Measurements from ENCODE around the gene CHCHD4. TPM values are rescaled to one million over a fixed set of nuclear protein-coding genes. Genes with fewer than 3 reads are reported as not detected.

The CHCHD4 gene
- total RNA-seq, 1 donor from 2014 or later: 11.1 TPM

DNA sequence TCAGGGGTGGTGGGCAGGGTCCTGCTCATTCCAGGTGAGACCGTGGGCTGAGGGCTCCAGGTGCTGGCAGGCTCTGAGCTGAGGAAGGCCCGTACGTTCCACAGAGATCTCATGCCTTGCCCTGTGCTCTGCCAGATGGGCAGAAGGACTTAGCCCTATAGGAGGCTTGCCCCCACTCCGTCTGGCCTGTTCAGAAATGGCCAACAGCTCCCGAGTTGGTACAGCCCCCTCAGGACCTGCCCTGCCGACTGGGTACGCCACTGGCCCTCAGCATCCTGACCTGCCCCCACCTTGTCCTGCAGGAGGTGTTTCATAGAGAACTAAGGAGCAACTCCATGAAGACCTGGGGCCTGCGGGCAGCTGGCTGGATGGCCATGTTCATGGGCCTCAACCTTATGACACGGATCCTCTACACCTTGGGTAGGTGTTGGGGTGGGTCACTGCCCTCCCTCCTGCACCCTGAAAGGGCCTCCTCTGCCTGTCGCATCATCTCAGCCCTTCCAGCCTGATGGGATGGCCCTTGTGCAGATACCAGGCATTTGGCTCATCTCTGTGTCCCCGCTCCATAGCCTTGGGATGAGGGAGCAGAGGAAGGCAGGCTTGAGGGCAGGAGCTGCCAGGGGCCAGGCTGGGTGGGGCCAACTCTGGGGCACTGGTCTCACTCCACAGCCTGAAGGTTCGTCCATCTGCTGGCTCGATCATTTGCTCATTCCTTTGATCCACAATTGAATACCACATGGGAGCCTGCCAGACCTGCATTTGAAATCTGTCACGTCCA lies 14.4 kb upstream of the CHCHD4 start:
- intact Hi-C loops (cut with DNase I): no loop called here
- ATAC-seq: no peak
- DNase-seq (ENCODE audit: low spot score): no peak

GRCh38 chr3:14138109-14138877 lies 13.6 kb upstream of the CHCHD4 start:
- peak; percentile 53 for DNase-seq (ENCODE audit: low spot score)
- no peak for ATAC-seq
- intact Hi-C loops (cut with DNase I): no loop called here

- intact Hi-C loops (cut with DNase I): no loop called here
- DNase-seq (ENCODE audit: low spot score): peak; percentile 45
- ATAC-seq: no peak
These were observed 12.8 kb upstream of the CHCHD4 start for GRCh38 chr3:14137445-14137844.

GRCh38 chr3:14137004-14137403 lies 12.3 kb upstream of the CHCHD4 start:
- ATAC-seq (peak; percentile 16), DNase-seq (ENCODE audit: low spot score) (peak; percentile 47)
- intact Hi-C loops (cut with DNase I): no loop called here

- intact Hi-C loops (cut with DNase I): no loop called here
These were observed 10.9 kb upstream of the CHCHD4 start for GRCh38 chr3:14135581-14135980.

GRCh38 chr3:14134291-14134690 lies 9.6 kb upstream of the CHCHD4 start:
- ATAC-seq (no peak), DNase-seq (ENCODE audit: low spot score) (no peak)
- intact Hi-C loops (cut with DNase I): no loop called here

More at GRCh38 chr3:14135581-14135980, 10.9 kb upstream of the CHCHD4 start:
- DNase-seq (ENCODE audit: low spot score): no peak
- ATAC-seq: no peak

DNA sequence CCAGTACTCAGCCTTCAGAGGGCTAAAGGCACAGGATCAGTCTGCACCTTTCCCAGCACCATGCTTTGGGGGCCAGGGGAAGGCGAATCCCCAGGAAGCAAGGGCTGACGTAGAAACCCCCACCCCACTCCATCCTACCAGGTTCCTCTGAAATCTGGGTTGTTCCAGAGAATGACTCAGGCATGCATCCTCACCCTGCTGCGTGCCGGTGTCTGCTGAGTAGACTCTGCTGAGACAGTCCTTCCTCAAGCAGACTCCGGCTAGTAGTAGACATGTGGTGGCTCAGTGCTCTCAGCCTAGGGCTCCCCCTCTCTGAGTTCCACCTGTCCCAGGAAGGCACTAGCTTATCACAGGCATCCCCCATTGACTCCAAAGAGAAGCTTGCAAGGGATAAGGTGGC lies 9.2 kb upstream of the CHCHD4 start:
- intact Hi-C loops (cut with DNase I): no loop called here
- DNase-seq (ENCODE audit: low spot score) (no peak), ATAC-seq (no peak)

DNA sequence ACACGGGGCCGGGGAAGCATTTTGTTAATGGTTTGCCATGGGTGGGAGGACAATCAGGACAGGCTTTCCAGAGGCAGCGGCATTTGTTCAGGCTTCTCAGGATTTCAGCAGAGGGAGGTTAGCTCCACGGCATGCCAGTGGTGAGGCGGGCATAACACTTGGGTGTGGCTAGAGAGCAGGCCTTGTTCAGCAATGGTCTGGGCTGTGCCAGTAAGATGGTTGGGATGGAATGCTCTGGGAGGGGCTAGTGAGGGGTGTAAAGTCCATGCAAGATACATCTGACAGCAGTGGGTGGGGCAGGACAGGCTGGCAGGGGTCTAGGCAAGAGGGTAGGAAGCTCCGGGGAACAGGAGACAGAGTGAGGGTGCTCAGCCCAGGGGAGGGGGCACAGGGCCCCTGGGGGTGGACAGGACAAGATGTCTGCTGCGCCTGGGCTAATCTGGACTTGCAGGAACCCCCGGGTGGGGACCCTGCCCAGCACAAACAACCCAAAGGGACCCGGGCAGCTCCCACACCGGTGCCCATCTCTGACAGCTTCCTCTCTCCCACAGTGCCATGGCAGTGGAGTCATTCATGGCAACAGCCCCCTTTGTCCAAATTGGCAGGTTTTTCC lies 8.6 kb upstream of the CHCHD4 start:
- DNase-seq (ENCODE audit: low spot score): no peak
- ATAC-seq: no peak
- intact Hi-C loops (cut with DNase I): no loop called here

- intact Hi-C loops (cut with DNase I): no loop called here
- DNase-seq (ENCODE audit: low spot score) (no peak), ATAC-seq (no peak)
These were observed 8.0 kb upstream of the CHCHD4 start for GRCh38 chr3:14132689-14133088.

DNA sequence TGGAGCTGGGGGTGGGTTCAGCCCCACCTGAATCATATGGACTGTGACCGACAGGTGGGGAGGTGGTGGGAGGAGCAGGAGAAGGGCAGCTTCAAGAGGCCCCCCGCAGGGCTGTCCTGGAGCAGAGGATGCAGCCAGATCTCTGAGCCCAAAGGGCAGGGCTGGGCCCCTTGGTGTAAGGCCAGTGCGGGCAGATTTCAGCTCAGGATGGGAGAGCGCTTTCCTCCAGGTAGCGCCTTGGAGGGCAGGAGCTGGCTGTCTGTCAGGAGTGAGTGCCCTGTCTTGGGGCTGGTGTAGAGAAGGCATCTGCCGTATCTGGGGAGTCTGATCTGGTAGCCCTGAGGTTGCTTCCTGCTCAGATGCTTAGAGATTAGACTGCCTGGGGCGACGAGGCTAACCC lies 7.5 kb upstream of the CHCHD4 start:
- no peak for ATAC-seq
- DNase-seq (ENCODE audit: low spot score): no peak
- intact Hi-C loops (cut with DNase I): no loop called here

- ATAC-seq (no peak), DNase-seq (ENCODE audit: low spot score) (no peak)
- intact Hi-C loops (cut with DNase I): no loop called here
These were observed 6.5 kb upstream of the CHCHD4 start for GRCh38 chr3:14131134-14131533.

GRCh38 chr3:14130707-14131106 lies 6.0 kb upstream of the CHCHD4 start:
- intact Hi-C loops (cut with DNase I): no loop called here
- DNase-seq (ENCODE audit: low spot score) (no peak), ATAC-seq (no peak)

DNA sequence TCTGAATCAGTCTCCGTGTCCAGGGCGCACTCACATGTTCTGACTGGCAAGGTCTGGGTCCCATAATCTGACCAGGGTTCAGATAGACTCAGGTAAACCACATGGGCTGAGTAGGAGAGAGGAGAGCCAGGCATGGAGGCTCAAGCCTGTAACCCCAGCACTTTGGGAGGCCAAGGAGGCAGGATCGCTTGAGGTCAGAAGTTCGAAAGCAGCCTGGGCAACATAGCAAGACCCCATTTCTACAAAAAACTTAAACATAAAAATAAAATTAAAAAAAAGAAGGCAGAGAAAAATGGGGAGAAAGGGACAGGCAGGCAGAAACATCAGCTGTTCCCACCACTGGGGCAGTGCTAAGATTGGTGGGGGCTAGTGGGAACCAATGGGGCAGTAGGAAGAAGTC lies 5.6 kb upstream of the CHCHD4 start:
- ATAC-seq (no peak), DNase-seq (ENCODE audit: low spot score) (no peak)
- intact Hi-C loops (cut with DNase I): no loop called here

DNA sequence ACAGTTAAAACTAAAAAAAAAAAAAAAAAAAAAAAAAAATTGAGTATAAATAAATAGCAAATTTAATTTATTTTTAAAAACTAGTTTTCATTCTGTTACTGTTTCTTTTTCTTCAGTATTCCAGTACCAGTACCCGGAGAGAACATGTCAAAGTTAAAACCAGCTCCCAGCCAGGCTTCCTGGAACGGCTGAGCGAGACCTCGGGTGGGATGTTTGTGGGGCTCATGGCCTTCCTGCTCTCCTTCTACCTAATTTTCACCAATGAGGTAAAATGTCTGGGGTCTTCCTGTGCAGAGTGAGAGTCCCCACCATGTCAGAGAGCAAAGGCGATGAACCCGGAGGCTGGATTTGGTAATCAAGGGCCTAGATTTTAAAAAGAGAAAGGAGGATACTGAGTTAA lies 4.6 kb upstream of the CHCHD4 start:
- DNase-seq (ENCODE audit: low spot score) (no peak), ATAC-seq (no peak)
- intact Hi-C loops (cut with DNase I): no loop called here

DNA sequence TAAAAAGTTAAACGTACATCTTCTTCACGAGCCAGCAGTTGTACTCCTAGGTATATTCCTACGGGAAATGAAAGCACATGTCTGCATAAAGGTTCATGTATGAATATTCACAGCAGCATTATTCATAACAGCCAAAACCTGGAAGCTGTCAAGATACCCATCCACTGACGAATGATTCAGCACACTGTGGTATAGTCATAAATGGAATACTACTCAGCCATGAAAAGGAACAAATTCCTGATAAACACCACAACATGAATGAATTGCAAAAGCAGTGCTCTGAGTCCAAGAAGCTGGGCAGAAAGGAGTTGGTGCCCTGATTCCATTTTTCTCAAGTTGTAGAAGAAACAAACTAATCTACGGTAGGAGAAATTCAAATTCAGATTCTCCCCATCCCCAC lies 4.1 kb upstream of the CHCHD4 start:
- intact Hi-C loops (cut with DNase I): no loop called here
- DNase-seq (ENCODE audit: low spot score): no peak
- ATAC-seq: no peak

DNA sequence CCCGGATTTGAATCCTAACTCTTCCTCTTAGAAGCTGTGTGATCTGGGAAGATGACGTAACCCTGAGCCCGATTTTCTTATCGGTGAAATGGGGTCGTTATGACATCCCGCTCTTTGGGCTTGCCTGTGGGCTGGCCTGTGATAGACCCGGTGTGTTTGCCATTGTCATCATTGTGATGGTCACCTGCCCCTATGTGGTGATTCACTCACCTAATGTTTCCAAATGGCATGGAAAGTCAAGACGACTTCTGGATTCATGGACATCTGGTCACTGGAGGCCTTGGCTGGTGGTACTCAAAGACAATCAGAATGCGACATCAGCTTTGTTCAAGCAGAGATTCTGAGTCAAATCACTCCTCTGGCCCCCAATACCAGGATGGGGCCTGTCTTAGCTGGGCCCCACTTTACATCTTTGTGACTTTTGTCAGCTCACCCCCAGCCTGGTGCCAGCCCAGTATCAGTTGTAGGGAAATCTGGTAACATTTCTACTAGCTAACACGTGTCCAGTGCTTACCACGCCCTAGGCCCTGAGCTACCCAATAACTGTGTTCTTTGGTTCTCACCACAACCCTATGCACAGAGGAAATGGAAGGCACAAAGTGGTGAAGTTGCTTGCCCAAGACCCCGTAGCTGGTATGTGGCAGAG lies 3.0 kb upstream of the CHCHD4 start:
- intact Hi-C loops (cut with DNase I): no loop called here
- ATAC-seq: no peak

GRCh38 chr3:14126887-14127505 lies 2.3 kb upstream of the CHCHD4 start:
- intact Hi-C loops (cut with DNase I): no loop called here
- peak; percentile 13 for DNase-seq (ENCODE audit: low spot score)
- no peak for ATAC-seq

More for the DNA sequence above, 3.0 kb upstream of the CHCHD4 start:
- peak; percentile 19 for DNase-seq (ENCODE audit: low spot score)

- no peak for DNase-seq (ENCODE audit: low spot score)
- intact Hi-C loops (cut with DNase I): no loop called here
- ATAC-seq: no peak
These were observed 1.6 kb upstream of the CHCHD4 start for GRCh38 chr3:14126017-14126886.

Data from sciatic nerve (tissue), 2 donors.